GM21423 (cell line): Measurements from ENCODE around the gene KMT2E.
A peak's percentile ranks its signal among the peaks of the same experiment; 100 is the strongest.

ENCODE experiments used
- ATAC-seq: cut with Tn5 transposase; IDR thresholded peaks from one replicate; pipeline ENCODE4 v1.9.1; 2021; ENCODE audit warnings: mild to moderate bottlenecking, moderate library complexity; ENCODE audit not compliant: unreplicated experiment

KMT2E gene

DNA sequence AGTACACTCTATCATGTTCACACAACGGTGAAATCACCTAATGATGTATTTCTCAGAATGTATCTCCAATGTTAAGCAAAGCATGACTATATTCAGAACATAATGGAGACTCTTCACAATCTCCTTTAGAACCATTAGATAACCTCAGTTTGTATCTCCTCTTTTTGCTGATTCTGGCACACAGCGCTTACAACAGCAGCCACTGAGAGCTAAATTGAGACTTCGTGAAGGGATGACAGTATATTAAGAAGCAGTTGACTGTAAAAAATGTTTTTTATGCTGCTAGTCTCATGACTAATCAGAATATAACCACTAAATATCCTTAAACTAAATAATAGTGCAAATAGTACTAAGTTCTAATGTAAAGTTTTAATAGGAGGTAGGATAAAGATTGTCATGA lies 46.9 kb downstream of the KMT2E start:
- no peak for ATAC-seq

DNA sequence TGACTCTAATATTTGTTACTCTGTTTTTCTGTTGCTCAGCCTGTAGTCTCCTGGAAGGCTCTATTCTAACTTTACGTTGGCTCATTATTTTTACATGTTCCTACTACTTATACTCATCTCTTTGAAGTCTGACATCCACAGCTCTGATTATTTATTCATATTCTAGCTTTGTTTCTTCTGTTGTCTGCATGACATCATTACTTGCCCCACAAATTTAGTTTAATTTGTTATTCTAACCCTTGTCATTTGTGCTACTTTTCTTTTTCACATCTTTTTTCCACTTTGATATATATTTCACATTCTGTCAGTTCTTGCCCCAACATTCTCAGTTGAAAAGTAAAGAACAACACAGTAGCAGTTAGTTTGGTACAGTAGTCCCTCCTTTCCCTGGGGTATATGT lies 51.1 kb downstream of the KMT2E start:
- ATAC-seq, result no peak

DNA sequence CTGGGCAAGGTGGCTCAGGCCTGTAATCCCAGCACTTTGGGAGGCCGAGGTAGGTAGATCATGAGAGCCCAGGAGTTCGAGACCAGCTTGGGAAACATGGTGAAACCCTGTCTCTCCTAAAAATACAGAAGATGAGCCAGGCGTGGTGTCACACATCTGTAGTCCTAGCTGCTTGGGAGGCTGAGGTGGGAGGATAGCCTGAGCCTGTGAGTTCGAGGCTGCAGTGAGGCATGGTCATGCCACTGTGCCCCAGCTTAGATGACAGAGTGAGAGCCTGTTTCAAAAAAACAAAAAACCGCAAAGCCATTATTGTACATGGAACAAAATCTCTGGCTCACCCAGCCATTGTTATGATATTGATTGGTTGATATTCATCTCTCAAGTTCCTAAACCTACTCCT lies 53.7 kb downstream of the KMT2E start:
- ATAC-seq, result no peak

DNA sequence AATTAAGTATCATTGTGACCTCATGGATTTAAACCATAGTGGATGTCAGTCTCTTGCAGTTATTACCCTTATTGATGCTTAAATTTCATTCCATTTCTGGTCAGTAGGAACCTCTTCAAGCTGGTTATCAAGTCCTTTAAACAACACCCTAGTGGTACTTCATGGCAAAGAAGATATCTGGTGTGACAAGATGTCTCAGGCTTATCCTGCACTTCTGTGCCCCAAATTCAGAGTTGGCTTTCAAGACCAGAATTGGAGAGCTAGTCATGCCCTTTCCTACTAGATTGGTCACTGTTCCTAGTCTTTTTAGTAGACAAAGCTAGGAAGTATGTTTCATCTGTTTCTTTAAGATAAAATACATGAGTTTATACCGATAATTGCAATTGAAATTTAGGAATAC lies 54.9 kb downstream of the KMT2E start:
- ATAC-seq, result no peak

DNA sequence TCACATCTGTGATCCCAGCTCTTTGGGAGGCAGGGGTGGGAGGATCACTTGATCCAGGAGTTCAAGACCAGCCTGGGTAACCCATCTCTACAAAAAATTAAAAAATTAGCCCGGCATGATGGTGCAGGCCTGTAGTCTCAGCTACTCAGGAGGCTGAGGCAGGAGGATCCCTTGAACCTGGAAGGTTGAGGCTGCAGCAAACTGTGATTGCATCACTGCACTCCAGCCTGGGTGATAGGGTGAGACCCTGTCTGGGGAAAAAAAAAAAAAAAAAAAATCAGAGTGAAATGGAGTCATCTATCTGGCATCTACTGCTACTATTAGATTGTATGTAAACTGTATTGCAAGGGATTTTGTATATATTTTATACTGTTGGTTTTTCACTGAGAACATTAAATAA lies 59.1 kb downstream of the KMT2E start:
- no peak for ATAC-seq

DNA sequence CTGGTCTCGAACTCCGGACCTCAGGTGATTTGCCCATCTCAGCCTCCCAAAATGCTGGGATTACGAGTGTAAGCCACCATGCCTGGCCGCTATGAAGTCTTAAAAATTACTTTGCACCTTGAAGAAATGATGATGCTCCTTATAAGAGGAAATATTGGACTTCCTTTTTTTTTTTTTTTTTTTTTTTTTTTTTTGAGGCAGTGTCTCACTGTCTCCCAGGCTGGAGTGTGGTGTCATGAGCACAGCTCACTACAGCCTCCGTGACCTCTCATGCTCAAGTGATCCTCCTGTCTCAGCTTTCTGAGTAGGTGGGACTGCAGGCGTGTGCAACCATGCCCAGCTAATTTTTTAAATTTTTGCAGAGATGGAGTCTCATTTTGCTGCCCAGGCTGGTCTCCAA lies 65.3 kb downstream of the KMT2E start:
- no peak for ATAC-seq

DNA sequence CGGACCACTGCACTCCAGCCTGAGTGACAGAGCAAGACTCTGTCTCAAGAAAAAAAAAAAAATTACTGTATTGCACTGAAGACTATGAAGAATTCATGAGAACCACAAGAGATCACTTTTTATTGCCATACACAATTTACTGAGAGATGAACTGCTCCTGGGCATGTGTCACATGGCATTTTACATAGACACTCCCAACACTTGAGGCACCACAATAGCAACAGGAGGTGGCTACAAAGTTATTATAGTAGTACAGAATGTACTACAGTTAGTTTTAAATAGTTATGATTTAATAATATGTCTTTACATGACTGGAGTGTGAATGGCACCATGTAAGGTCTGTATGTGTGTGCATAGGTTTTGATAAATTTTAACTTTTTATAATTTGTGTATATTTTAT lies 70.6 kb downstream of the KMT2E start:
- no peak for ATAC-seq

DNA sequence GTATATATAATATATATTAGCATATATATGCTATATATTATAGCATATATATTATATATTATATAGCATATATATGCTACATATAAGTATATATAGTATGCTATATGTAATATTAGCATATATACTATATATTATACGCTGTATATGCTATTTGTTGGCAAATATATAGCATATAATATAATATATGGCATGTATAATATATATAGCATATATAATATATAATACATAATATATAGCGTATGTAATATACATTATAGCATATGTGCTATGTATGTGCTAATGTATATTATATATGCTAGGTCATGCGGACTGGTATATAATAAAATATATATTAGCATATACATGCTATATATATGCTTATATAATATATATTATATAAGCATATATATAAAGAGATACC lies 72.8 kb downstream of the KMT2E start:
- ATAC-seq, result no peak

DNA sequence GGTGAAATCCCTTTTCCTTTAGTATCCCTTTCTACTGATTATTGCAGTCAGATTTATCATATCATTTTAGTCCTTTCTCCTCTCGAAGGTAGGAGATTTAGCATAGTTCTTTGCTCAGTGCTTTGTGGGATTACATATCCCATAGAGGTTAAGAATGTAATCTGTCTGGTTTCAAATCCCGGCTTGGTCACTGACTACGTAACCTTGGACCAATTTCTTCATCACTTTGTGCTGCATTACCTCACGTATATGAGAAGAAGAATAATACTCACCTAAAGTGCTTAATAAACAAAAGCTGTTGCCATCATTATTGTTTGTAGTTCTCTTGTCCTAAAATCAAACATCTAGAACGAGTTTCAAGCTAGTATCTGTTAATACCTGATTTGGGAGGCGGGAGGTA lies 74.0 kb downstream of the KMT2E start:
- no peak for ATAC-seq

DNA sequence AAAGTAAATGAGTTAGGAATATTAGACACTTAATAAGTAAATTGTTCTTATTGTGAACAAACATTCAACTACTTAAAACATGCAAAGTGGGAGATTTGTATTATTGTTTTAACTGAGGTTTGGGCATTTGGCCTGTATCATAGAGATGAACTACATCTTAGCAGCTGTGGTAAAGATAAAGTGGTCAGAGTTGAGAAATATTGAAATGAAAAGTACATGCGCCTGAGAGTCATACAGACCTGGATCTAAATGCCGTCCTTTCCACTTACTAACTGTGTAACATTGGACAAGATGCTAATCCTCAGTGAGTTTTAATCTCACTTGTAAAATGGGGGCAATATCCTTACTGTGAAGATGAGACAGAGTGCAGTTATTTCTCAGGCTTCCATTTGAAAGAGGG lies 74.5 kb downstream of the KMT2E start:
- ATAC-seq, result no peak

DNA sequence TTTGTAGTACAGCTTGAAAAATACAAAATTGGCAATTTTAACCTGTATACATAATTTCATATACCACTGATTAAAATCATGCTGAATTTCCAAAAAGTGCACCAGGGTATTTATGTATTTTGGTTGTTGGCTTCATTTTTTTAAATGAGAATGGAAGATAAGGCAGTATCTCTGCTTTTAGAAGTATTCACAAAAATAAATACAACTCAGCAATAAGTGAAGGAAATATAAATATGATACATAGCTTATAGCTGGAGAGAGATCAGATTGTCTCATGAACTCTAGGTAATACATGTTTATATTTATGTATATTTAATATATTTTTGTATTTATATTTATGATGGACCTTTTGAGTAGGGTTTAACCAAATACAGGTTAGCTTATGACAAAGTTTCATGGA lies 81.0 kb downstream of the KMT2E start:
- ATAC-seq, result no peak

DNA sequence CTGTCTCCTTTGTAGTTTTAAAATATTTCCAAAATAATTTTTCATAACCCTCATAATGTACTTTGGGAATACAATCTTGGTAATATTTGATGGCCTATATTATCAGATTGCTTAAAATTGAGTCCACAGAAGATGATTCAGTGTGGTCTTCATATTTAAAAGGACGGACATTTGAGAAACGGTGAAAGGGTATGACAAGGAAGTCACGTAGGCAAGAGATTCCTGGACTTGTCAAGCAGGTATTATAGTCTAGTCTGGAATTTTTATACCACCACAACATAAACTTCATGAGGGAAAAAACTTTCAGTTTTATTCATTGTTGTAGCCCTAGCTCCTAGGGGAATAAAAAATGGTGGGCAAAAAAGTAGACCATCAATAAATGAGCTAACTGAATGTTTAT lies 82.3 kb downstream of the KMT2E start:
- ATAC-seq, result no peak

DNA sequence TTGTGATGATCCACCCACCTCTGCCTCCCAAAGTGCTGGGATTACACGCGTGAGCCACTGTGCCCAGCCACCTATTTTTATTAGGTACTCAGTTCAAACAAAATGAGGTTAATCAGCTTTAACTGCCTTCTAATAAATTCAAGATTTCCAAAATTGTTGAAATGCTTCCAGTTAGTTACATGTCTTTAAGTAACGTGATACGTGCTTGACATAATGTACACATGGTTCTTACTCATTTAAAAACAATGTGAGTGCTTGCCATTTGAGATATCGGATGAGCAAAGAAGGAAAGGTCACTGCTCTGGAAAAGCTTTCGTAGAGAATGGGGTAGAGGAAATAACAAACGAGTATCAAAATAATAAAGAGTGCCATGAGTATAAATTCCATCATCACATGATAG lies 83.6 kb downstream of the KMT2E start:
- ATAC-seq, result no peak

DNA sequence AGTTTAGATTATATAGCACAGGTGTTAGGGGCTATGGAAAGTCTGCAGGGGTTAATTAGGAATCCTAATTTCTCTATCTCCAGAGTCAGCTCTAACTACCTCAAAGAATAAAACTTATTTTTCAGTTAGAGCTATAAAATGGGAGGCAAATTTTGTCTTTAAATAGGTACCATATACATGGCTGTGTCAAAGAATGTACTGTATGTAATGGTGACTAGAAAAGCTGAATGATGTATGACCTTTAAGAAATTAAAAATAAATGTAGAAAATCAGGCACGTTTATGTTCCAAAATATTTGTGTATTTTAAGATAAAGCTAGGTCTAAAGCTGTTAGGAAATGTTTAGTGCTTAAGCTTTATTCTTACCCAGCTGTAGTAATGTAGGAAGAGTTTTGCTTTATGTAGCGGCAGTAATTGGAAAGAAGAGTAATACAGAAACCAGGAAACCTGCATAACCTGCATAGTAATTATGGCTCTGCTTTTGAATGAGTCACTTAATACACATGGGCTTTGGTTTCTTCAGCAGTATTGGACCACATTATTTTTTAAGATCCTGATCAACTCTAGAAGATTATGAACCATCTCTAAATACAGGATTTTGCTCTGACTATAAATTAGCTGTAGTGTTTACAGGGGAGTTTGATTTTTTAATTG lies 85.0 kb downstream of the KMT2E start:
- peak; percentile 73 for ATAC-seq

DNA sequence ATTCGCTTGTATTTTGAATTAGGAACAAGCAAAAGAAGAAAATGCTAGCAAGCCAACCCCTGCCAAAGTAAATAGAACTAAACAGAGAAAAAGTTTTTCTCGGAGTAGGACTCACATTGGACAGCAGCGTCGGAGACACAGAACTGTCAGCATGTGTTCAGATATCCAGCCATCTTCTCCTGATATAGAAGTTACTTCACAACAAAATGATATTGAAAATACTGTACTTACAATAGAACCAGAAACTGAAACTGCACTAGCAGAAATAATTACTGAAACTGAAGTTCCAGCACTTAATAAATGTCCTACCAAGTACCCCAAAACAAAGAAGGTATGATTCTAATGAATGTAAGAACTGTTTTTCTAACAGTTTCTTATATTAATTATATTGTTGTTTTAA lies 87.9 kb downstream of the KMT2E start:
- ATAC-seq, result no peak

DNA sequence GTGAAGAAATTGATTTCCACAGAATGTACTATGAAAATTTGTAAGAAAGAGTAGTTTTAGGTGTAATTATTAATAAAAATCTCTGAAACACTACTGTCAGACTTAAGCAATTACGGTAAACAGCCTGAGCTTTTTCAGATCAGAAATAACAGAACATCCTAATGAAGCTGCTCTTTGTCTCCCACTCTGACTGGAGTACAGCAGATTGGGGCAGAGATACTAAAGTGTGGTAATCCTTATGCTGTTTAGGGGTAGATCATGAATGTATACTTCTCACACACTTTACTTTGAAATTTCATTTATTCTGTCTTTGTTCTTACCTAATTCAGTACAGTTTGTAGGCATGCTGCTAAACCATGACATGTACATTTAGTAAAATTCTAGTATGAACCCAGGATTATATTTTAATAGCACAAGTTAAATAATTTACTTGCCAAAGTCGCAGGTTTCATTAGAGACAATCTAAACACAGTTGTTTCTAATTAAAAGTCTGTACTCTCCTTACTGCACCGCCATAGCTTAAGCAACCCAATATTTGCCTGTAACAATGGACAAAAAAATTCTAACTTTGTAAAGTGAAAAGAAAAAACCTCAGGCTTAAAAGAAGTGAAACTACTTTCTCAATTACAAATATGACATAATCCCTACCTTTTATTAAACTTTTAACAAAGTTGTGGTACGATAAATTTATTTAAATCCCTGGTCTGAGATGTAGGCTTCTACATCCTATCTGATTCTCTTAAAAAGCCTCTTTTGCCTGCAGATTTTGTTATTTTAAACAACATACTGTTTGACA lies 88.8 kb downstream of the KMT2E start:
- ATAC-seq, result no peak

DNA sequence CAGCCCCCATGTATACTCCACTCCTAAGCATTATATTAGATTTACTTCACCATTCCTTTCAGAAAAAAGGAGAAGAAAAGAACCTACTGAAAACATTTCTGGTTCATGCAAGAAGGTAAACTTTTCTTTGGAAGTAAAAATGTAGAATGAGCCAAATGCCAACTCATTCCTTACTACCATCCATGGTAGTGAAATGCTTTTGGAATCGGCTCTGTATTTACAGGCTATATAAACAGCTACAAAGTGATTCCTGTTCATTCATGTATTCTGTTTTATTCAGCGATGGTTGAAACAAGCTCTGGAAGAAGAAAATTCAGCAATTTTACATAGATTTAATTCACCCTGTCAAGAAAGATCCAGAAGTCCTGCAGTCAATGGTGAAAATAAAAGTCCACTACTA lies 91.6 kb downstream of the KMT2E start:
- no peak for ATAC-seq

DNA sequence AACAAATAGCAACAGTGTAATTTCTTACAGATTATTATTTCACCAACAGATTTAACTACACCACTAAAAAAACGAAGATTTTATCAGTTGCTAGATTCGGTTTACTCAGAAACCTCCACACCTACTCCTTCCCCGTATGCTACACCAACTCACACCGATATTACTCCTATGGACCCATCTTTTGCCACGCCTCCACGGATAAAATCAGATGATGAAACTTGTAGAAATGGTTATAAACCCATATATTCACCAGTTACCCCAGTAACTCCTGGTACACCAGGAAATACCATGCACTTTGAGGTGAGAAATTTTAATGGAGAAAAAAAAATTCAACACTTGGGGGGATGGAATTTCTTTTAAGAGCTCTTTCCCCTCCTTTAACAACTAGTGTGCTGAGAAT lies 92.5 kb downstream of the KMT2E start:
- ATAC-seq, result no peak

DNA sequence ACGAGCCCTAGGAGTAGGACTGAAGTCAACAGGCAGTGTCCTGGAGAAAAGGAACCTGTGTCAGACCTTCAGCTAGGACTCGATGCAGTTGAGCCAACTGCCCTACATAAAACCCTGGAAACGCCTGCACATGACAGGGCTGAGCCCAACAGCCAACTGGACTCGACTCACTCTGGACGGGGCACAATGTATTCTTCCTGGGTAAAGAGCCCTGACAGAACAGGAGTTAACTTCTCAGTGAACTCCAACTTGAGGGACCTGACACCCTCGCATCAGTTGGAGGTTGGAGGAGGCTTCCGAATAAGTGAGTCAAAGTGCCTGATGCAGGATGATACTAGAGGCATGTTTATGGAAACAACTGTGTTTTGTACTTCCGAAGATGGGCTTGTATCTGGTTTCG lies 93.5 kb downstream of the KMT2E start:
- no peak for ATAC-seq

DNA sequence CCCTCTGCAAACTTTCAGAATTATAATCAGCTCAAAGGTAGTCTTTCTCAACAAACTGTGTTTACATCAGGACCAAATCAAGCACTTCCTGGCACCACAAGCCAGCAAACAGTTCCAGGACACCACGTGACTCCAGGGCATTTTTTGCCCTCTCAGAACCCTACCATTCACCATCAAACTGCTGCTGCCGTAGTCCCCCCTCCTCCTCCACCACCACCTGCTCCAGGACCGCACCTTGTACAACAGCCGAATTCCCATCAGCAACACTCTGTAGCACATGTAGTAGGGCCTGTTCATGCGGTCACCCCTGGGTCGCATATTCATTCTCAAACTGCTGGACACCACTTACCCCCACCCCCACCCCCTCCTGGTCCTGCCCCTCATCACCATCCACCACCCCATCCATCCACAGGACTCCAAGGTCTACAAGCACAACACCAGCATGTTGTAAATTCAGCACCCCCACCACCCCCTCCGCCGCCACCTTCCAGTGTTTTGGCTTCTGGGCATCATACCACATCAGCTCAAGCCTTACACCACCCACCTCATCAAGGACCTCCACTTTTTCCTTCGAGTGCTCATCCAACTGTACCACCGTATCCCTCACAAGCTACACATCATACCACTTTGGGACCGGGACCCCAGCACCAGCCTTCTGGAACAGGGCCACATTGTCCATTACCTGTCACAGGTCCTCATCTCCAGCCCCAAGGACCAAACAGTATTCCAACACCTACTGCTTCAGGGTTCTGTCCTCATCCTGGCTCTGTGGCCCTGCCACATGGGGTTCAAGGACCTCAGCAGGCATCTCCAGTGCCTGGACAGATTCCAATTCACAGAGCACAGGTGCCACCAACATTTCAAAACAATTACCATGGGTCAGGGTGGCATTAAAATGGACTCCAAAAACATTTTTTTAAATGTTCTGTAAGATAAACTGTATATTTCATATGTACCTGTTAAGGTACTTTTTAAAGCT lies 98.7 kb downstream of the KMT2E start:
- no peak for ATAC-seq
